Heart right ventricle (tissue), 16 donors: ENCODE data around the gene LRRC52. TPM values are rescaled to one million over a fixed set of nuclear protein-coding genes. Genes with fewer than 3 reads are reported as not detected.

ENCODE experiments used
- ATAC-seq, 8 donors: fragments of 200-7000 bp; cut with Tn5 transposase; one replicate each; pipeline ENCODE4 v1.9.1; 2020; ENCODE audit warnings: mild to moderate bottlenecking in 8 of 8, moderate library complexity in 8 of 8, moderate number of reproducible peaks in 1 of 8
- DNase-seq, 2 donors: peaks; one replicate each; pipeline ENCODE4 v3.0.0-alpha.2; 2020
- H3K27ac ChIP-seq, 10 donors: fragments of 200-600 bp; sonication (generic) in 2 of 10; one replicate each; pipeline versions ENCODE4 v1.5.0 to v1.8.0; 2020 to 2022; ENCODE audit warnings: mild to moderate bottlenecking in 3 of 10
- H3K27me3 ChIP-seq, 7 donors: fragments of 200-600 bp; one replicate each; pipeline ENCODE4 v1.8.0; 2021 to 2022; ENCODE audit warnings: mild to moderate bottlenecking in 2 of 7
- H3K36me3 ChIP-seq, 9 donors: fragments of 200-600 bp; sonication (generic) in 1 of 9; one replicate each; pipeline versions ENCODE4 v1.5.0 to v1.8.0; 2020 to 2022; ENCODE audit warnings: mild to moderate bottlenecking in 2 of 9
- H3K4me1 ChIP-seq, 9 donors: fragments of 200-600 bp; sonication (generic) in 1 of 9; one replicate each; pipeline versions ENCODE4 v1.5.0 to v1.8.0; 2020 to 2022; ENCODE audit warnings: mild to moderate bottlenecking in 4 of 9
- H3K4me3 ChIP-seq, 10 donors: fragments of 200-600 bp; sonication (generic) in 2 of 10; one replicate each; pipeline versions ENCODE4 v1.5.0 to v1.8.0; 2020 to 2022; ENCODE audit warnings: mild to moderate bottlenecking in 7 of 10, moderate library complexity in 2 of 10
- H3K9me3 ChIP-seq, 11 donors: fragments of 200-600 bp in 10 of 11; sonication (generic) in 2 of 11; one replicate each; pipeline versions ENCODE4 v1.5.0 to v1.8.0; 2013 to 2022; ENCODE audit warnings: mild to moderate bottlenecking in 2 of 11, control low read depth in 1 of 11, moderate library complexity in 1 of 11
- WGBS, 2 donors: extraction: QIAGEN DNeasy Blood & Tissue Kit; methylation state at CpG; one replicate each; pipeline ENCODE4 v1.1.7; 2013; ENCODE audit warnings: inconsistent platforms in 1 of 2; 5-methylcytosine and 5-hydroxymethylcytosine counted together
- intact Hi-C, 10 donors: fragments of 100-400 bp; cut with DNase I; formaldehyde crosslinking; loops; one replicate each; pipeline versions ENCODE4 v1.11.1 to v1.14.2; 2022
- polyA plus RNA-seq, 2 donors: library from polyadenylated mRNA; stranded (reverse); fragments of 200-250 nt; gene quantifications; one replicate each; pipeline ENCODE4 v1.2.3, GENCODE V29; 2013
- total RNA-seq, 10 donors: library from RNA; stranded (reverse); fragmentation: NEBNext Ultra II Directional in 3 of 10; extraction: Animal tissue kit (Norgen Biotek cat#: 25700) in 3 of 10; gene quantifications; one replicate each; pipeline versions ENCODE4 v1.2.1 to v1.2.4, GENCODE V29; 2021 to 2023
- TF ChIP-seq, protein P1 (sequence below), 9 donors: fragments of 200-600 bp; sonication (generic) in 2 of 9; IDR thresholded peaks; one replicate each; pipeline versions ENCODE4 v1.5.0 to v1.8.0; 2021 to 2022; ENCODE audit warnings: antibody characterized with exemption in 9 of 9, mild to moderate bottlenecking in 5 of 9, moderate library complexity in 1 of 9
- donor health status: Arrhythmogenic right ventricular cardiomyopathy.
- donor health status: ischemic (EF 13 %, LVEDD 7.1; RV severe dilation, severe dysfunction).
- donor health status: healthy with polysubstance abuse.
- donor health status: DM: no; HTN: yes; CAD: no.
- donor health status: DM: no; HTN: no; CAD: no.
- donor health status: ischemic (EF 25% LVEDD 6.9; RV normal size, moderate dysfunction).
- donor health status: ischemic (EF 25% LVEDD 5.7; RV mildly dilated, moderate dysfunction).
- donor health status: healthy.
- donor health status: DM: yes; HTN: yes; CAD: no.
- donor health status: Ischemic cardiomyopathy.
- donor health status: ischemic (EF 35%, LVEDD 5.7; RV mildly dilated, moderate dysfunction).
- donor health status: nonischemic (EF 11% LVEDD 7.7; RV severe dilation, severe dysfunction).
- donor health status: DM: yes; HTN: yes; CAD: no.
- donor health status: PGD.
- donor health status: ischemic (EF 29% LVEDD 5.4; RV normal size, mild dysfunction).
- donor health status: nonischemic (EF 23%, LVEDD 6.1; RV moderate dilation, normal function).

Gene LRRC52
- total and polyA plus RNA-seq, 12 donors, result 0.16 to 1.6 (median 0.55) TPM; not detected in 3

DNA sequence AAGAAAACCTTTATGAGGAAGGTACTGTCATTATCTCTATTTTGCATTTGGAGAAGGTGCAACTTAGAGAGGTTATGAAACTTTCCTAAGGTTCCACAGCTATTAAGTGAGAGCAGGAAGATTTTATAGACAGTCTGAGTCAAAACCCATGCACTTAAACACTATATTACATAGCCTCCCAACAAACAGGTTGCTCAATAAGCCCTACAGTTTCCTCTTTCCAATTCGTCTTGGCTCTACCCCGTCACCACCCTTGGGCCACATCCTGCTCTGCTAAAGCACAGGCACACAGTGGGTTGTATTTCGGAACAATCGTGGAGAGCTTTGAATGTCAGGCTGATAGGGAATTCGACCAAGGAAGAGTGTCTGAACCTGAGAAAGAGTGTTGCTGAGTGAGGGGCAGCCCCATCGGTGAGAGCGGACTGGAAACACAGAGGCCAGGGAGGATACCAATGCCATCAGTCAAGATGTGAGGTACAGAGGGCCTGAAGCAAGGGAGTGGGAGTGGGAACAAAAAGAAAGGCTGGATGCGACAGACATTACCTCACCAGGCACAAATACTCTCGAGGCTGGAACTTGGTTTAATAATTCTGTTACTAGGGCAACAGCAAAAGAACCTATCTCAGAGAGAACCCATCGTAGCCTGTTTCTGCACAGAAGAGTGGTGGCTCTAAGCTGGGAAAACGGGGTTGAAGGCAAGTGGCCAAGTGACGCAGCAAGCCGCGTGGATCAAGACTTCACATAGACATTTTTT is 6.3 kb upstream of the LRRC52 start:
- Histone ChIP-seq H3K27ac (peak overlapping the region in 2 of 10 donors; percentile 35 to 41), H3K4me3 (no peak overlapping the region), H3K27me3 (peaks cover 0 to 4% (median 0%) of the 10 kb centered on the region in 7 donors), H3K4me1 (peaks cover 6 to 30% (median 13%) of the 10 kb centered on the region in 9 donors), H3K9me3 (no peaks in the 10 kb centered on the region), H3K36me3 (no peaks in the 10 kb centered on the region)
- DNase-seq (no peak), ATAC-seq (peak in 3 of 8 donors; percentile 17 to 52 (median 32))
- intact Hi-C loops, result no loop called here
- TF ChIP-seq, protein P1, sequence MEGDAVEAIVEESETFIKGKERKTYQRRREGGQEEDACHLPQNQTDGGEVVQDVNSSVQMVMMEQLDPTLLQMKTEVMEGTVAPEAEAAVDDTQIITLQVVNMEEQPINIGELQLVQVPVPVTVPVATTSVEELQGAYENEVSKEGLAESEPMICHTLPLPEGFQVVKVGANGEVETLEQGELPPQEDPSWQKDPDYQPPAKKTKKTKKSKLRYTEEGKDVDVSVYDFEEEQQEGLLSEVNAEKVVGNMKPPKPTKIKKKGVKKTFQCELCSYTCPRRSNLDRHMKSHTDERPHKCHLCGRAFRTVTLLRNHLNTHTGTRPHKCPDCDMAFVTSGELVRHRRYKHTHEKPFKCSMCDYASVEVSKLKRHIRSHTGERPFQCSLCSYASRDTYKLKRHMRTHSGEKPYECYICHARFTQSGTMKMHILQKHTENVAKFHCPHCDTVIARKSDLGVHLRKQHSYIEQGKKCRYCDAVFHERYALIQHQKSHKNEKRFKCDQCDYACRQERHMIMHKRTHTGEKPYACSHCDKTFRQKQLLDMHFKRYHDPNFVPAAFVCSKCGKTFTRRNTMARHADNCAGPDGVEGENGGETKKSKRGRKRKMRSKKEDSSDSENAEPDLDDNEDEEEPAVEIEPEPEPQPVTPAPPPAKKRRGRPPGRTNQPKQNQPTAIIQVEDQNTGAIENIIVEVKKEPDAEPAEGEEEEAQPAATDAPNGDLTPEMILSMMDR (IDR thresholded peaks at IDR 0.05), result no peak
- WGBS, 2 donors, result 60 to 61% methylated on average over 14 of the region's 14 CpGs

DNA sequence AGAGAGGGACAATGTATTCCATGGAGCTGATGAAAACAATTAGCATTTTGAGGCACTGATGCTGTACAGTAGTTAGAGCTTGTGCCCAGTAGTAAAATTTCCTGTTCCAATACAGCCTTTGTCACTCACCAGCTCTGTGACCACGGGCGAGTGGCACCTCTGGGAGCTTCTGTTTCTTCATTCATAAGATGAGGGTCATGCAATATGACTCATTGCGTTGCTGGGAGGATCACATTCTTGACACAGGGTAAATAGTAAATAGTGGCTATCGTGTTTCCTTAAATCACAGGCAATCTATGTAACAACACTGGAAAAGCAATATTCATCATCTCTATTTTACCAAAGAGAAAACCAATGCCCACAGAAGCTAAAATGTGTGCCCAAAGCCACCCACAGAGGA is 4.5 kb upstream of the LRRC52 start:
- ATAC-seq (peak in 7 of 8 donors; percentile 21 to 62 (median 39)), DNase-seq (no peak)
- Histone ChIP-seq H3K27ac (peak overlapping the region in 8 of 10 donors; percentile 40 to 80 (median 74)), H3K4me3 (no peak overlapping the region), H3K27me3 (peaks cover 0 to 16% (median 0%) of the 10 kb centered on the region in 7 donors), H3K4me1 (peaks cover 6 to 37% (median 13%) of the 10 kb centered on the region in 9 donors), H3K36me3 (no peaks in the 10 kb centered on the region), H3K9me3 (no peaks in the 10 kb centered on the region)
- WGBS, 2 donors, result 58 to 60% methylated on average over 4 of the region's 4 CpGs
- intact Hi-C loops, result no loop called here
- TF ChIP-seq, protein P1 (IDR thresholded peaks at IDR 0.05), result no peak

DNA sequence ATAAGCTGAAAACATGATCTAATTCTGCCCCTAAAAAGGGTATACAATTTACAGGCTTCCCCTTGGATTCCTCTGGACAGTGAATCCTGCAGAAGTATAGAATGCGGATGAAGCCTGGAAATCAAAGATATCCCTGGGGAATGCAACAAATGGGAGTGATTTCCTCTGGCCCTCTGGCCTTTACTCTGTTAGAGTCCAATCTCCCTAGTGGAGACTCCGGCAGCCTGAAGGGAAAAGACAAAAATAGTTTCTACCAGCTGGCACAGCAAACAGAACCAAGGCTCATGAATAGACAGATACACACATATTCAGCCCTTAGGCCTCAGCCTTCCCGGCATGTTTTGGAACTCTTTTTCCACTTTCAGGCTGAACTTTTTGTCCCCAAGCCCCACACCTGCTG is 3.9 kb upstream of the LRRC52 start:
- intact Hi-C loops, result loop anchor here in 3 of 10 donors (5.0 to 10.0 kb wide), 2 partner anchors 95 to 133 kb away; partner anchors contain the start of gene RXRG (in 1 of the 3)
- WGBS, 2 donors, result 19 to 22% methylated on average over 3 of the region's 3 CpGs
- Histone ChIP-seq H3K27me3 (peaks cover 0 to 20% (median 0%) of the 10 kb centered on the region in 7 donors), H3K4me1 (peaks cover 6 to 37% (median 13%) of the 10 kb centered on the region in 9 donors), H3K4me3 (no peak overlapping the region), H3K36me3 (no peaks in the 10 kb centered on the region), H3K27ac (peak overlapping the region; percentile 38 to 80 (median 70)), H3K9me3 (no peaks in the 10 kb centered on the region)
- TF ChIP-seq, protein P1 (IDR thresholded peaks at IDR 0.05), result no peak
- DNase-seq, result peak in 1 of 2 donors; percentile 23
- peak; percentile 34 to 81 (median 62) for ATAC-seq

DNA sequence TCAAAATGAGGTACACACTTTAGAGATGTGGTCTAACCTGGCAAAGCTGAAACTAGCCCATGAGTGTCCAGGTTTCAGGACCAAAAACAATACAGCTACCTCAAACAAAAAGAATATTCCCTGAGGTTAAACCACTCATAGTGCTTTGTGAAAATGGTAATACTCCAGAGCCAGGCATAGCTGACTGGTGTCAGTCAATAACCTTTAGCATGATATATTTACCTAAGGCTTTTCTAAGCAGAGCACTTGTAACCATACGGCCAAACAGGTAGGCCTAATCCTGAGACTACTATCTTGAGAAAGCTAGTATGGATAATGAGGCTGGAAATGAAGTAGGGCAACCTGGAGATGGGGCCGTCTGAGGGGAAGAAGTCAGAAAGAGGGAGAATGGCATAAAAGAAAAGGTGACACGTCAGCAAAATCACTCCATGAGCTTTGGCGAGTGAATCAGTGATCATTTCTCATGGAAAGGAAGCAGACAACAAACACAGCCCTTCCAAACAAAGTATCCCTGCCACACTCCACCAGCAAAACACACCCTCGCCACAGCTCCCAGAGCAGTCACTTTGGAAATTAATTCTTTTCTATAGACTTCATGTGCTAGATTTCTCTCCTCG is 1.7 kb upstream of the LRRC52 start:
- TF ChIP-seq, protein P1 (IDR thresholded peaks at IDR 0.05), result no peak
- intact Hi-C loops, result loop anchor here in 3 of 10 donors (5.0 to 10.0 kb wide), 2 partner anchors 97 to 135 kb away; partner anchors contain the start of gene RXRG (in 1 of the 3)
- 89 to 96% methylated on average over 6 of the region's 6 CpGs for WGBS, 2 donors

More for the DNA sequence above, 1.7 kb upstream of the LRRC52 start:
- no peak overlapping the region for H3K27ac ChIP-seq
- H3K4me1 ChIP-seq, result peaks cover 6 to 37% (median 13%) of the 10 kb centered on the region in 9 donors
- no peaks in the 10 kb centered on the region for H3K9me3 ChIP-seq
- H3K36me3 ChIP-seq, result no peaks in the 10 kb centered on the region
- DNase-seq (no peak), ATAC-seq (no peak)
- H3K4me3 ChIP-seq, result no peak overlapping the region
- peaks cover 0 to 27% (median 0%) of the 10 kb centered on the region in 7 donors for H3K27me3 ChIP-seq
